Stimulated activated CD8-positive, alpha-beta memory T cell treated with anti-CD3 and anti-CD28 coated beads, Interleukin-12 subunit alpha, Interleukin-12 subunit beta, amount 100 ng/mL, for 24 hours (primary cell): ENCODE results near the gene ABCD1.

Experiments used
- DNase-seq: peaks from one replicate; pipeline ENCODE4 v3.0.0-alpha.2; 2020; ENCODE audit errors: extremely low read depth

ABCD1 gene

GRCh38 chrX:153773741-153774575 lies 49.3 kb downstream of the ABCD1 start:
- DNase-seq = no peak

- DNase-seq = no peak
These were observed 50.1 kb downstream of the ABCD1 start for GRCh38 chrX:153774576-153775292.

- DNase-seq = no peak
These were observed 50.9 kb downstream of the ABCD1 start for GRCh38 chrX:153775293-153776119.

GRCh38 chrX:153776120-153776599 lies 51.5 kb downstream of the ABCD1 start:
- DNase-seq = no peak

GRCh38 chrX:153776611-153777045 lies 52.0 kb downstream of the ABCD1 start:
- DNase-seq = no peak

GRCh38 chrX:153777261-153778090 lies 52.8 kb downstream of the ABCD1 start:
- no peak for DNase-seq

- DNase-seq = no peak
These were observed 53.5 kb downstream of the ABCD1 start for GRCh38 chrX:153778181-153778580.

GRCh38 chrX:153778684-153779101 lies 54.0 kb downstream of the ABCD1 start:
- no peak for DNase-seq

GRCh38 chrX:153779891-153780677 lies 55.4 kb downstream of the ABCD1 start:
- DNase-seq = no peak

- no peak for DNase-seq
These were observed 56.2 kb downstream of the ABCD1 start, which contains the start of gene SRPK3 for GRCh38 chrX:153780678-153781427. Gene SRPK3, plus strand, starts transcription at chrX:153781041. Its CDS starts 46 bp downstream, at chrX:153781087.

GRCh38 chrX:153781428-153782047 lies 56.9 kb downstream of the ABCD1 start:
- DNase-seq = no peak

- DNase-seq = no peak
These were observed 57.7 kb downstream of the ABCD1 start for GRCh38 chrX:153782313-153782712.

- DNase-seq = no peak
These were observed 58.2 kb downstream of the ABCD1 start for GRCh38 chrX:153782871-153783270.

GRCh38 chrX:153783378-153784013 lies 58.8 kb downstream of the ABCD1 start:
- no peak for DNase-seq

- DNase-seq = no peak
These were observed 59.8 kb downstream of the ABCD1 start for GRCh38 chrX:153784325-153784967.

- DNase-seq = no peak
These were observed 62.0 kb downstream of the ABCD1 start for GRCh38 chrX:153786669-153787068.

- no peak for DNase-seq
These were observed 65.0 kb downstream of the ABCD1 start for GRCh38 chrX:153789654-153790053.
